Lower lobe of right lung (tissue), 2 donors: Measurements from ENCODE around the gene PJVK. TPM values are rescaled to one million over a fixed set of nuclear protein-coding genes. Genes with fewer than 3 reads are reported as not detected.

ENCODE experiments used
- ATAC-seq, 2 donors: fragments of 200-7000 bp; cut with Tn5 transposase; one replicate each; pipeline ENCODE4 v1.9.1; 2020 to 2022; ENCODE audit warnings: mild to moderate bottlenecking in 2 of 2, moderate library complexity in 2 of 2
- DNase-seq: peaks from one replicate; pipeline ENCODE4 v3.0.0-alpha.2; 2020
- H3K27ac ChIP-seq: fragments of 200-600 bp; one replicate; pipeline ENCODE4 v1.8.0; 2022
- H3K27me3 ChIP-seq: fragments of 200-600 bp; one replicate; pipeline ENCODE4 v1.8.0; 2022; ENCODE audit warnings: low read depth
- H3K36me3 ChIP-seq: fragments of 200-600 bp; one replicate; pipeline ENCODE4 v1.8.0; 2022; ENCODE audit warnings: mild to moderate bottlenecking
- H3K4me1 ChIP-seq: fragments of 200-600 bp; one replicate; pipeline ENCODE4 v1.8.0; 2022
- H3K4me3 ChIP-seq: fragments of 200-600 bp; one replicate; pipeline ENCODE4 v1.8.0; 2022; ENCODE audit warnings: mild to moderate bottlenecking
- H3K9me3 ChIP-seq: fragments of 200-600 bp; one replicate; pipeline ENCODE4 v1.8.0; 2022
- CTCF ChIP-seq: fragments of 200-600 bp; IDR thresholded peaks from one replicate; pipeline ENCODE4 v1.8.0; 2022; ENCODE audit warnings: antibody characterized with exemption, mild to moderate bottlenecking
- intact Hi-C: fragments of 100-400 bp; cut with DNase I; formaldehyde crosslinking; loops from one replicate; pipeline ENCODE4 v1.11.0; 2022
- total RNA-seq: library from RNA; stranded (reverse); fragmentation: NEBNext Ultra II Directional; extraction: Animal tissue kit (Norgen Biotek cat#: 25700); gene quantifications from one replicate; pipeline ENCODE4 v1.2.1, GENCODE V29; 2021
- donor health status: DM: no; HTN: yes; CAD: no; lungs with severe emphysema.

PJVK gene
- total RNA-seq, 1 donor from 2014 or later, result 3.0 TPM

GRCh38 chr2:178499640-178500039, 48.5 kb downstream of the PJVK start:
- intact Hi-C loops, result no loop called here
- ATAC-seq (no peak), DNase-seq (no peak)
- TF ChIP-seq CTCF, result no peak
- no peaks in the 10 kb centered on the region for H3K27me3 ChIP-seq
- H3K27ac ChIP-seq, result no peak overlapping the region
- no peaks in the 10 kb centered on the region for H3K4me1 ChIP-seq
- H3K36me3 ChIP-seq, result peaks cover 100% of the 10 kb centered on the region
- no peak overlapping the region for H3K4me3 ChIP-seq
- no peaks in the 10 kb centered on the region for H3K9me3 ChIP-seq

- DNase-seq (no peak), ATAC-seq (no peak)
- Histone ChIP-seq H3K27me3 (no peaks in the 10 kb centered on the region), H3K4me1 (peaks cover 4% of the 10 kb centered on the region), H3K4me3 (no peak overlapping the region), H3K27ac (no peak overlapping the region), H3K9me3 (no peaks in the 10 kb centered on the region), H3K36me3 (peaks cover 78% of the 10 kb centered on the region)
- TF ChIP-seq CTCF, result no peak
- intact Hi-C loops, result no loop called here
Observed at GRCh38 chr2:178502751-178503150, 51.6 kb downstream of the PJVK start.

- DNase-seq (no peak), ATAC-seq (peak in 1 of 2 donors; percentile 26)
- Histone ChIP-seq H3K9me3 (no peaks in the 10 kb centered on the region), H3K27me3 (no peaks in the 10 kb centered on the region), H3K4me1 (peaks cover 4% of the 10 kb centered on the region), H3K36me3 (peaks cover 50% of the 10 kb centered on the region), H3K4me3 (no peak overlapping the region), H3K27ac (no peak overlapping the region)
- intact Hi-C loops, result no loop called here
- TF ChIP-seq CTCF, result no peak
Observed at GRCh38 chr2:178506101-178506500, 54.9 kb downstream of the PJVK start.

GRCh38 chr2:178506524-178506923, 55.3 kb downstream of the PJVK start:
- TF ChIP-seq CTCF, result no peak
- Histone ChIP-seq H3K4me1 (peaks cover 4% of the 10 kb centered on the region), H3K27me3 (no peaks in the 10 kb centered on the region), H3K36me3 (peaks cover 50% of the 10 kb centered on the region), H3K27ac (no peak overlapping the region), H3K9me3 (no peaks in the 10 kb centered on the region), H3K4me3 (no peak overlapping the region)
- ATAC-seq, result peak in 1 of 2 donors; percentile 23
- intact Hi-C loops, result no loop called here
- DNase-seq, result no peak

GRCh38 chr2:178506949-178507348, 55.8 kb downstream of the PJVK start:
- TF ChIP-seq CTCF, result no peak
- Histone ChIP-seq H3K27ac (no peak overlapping the region), H3K36me3 (peaks cover 50% of the 10 kb centered on the region), H3K27me3 (no peaks in the 10 kb centered on the region), H3K4me3 (no peak overlapping the region), H3K4me1 (peaks cover 4% of the 10 kb centered on the region), H3K9me3 (no peaks in the 10 kb centered on the region)
- intact Hi-C loops, result no loop called here
- ATAC-seq (no peak), DNase-seq (no peak)

GRCh38 chr2:178508646-178509045, 57.5 kb downstream of the PJVK start:
- Histone ChIP-seq H3K27ac (no peak overlapping the region), H3K9me3 (no peaks in the 10 kb centered on the region), H3K36me3 (peaks cover 48% of the 10 kb centered on the region), H3K4me3 (no peak overlapping the region), H3K4me1 (peaks cover 4% of the 10 kb centered on the region), H3K27me3 (no peaks in the 10 kb centered on the region)
- no peak for DNase-seq
- no peak for TF ChIP-seq CTCF
- intact Hi-C loops, result no loop called here
- no peak for ATAC-seq
